ENCODE data around the gene NCAPD3. TPM values are rescaled to one million over a fixed set of nuclear protein-coding genes. Genes with fewer than 3 reads are reported as not detected.

The NCAPD3 gene
- total and polyA plus RNA-seq, 12 donors, result 6.0 to 25.6 (median 16.7) TPM

- Histone ChIP-seq H3K27me3 (no peaks in the 10 kb centered on the region), H3K4me3 (no peak overlapping the region), H3K36me3 (replicated peaks in 1 of 2) (peaks cover 0 to 89% of the 10 kb centered on the region in 2 donors), H3K27ac (no peak overlapping the region), H3K4me1 (replicated peaks in 1 of 2) (no peaks in the 10 kb centered on the region), H3K9me3 (replicated peaks in 1 of 3) (no peaks in the 10 kb centered on the region)
- no peak for DNase-seq
- 82 to 92% (median 86%) methylated on average over 8 to 9 of the region's 9 CpGs for WGBS, 4 donors
- TF ChIP-seq CTCF (IDR thresholded peaks at IDR 0.05), result no peak
- no peak for TF ChIP-seq POLR2A (IDR thresholded peaks at IDR 0.05)
- intact Hi-C loops (cut with DNase I), result no loop called here
Observed at GRCh38 chr11:134242376-134242775, 18.6 kb upstream of the NCAPD3 start.

GRCh38 chr11:134240592-134240991 lies 16.8 kb upstream of the NCAPD3 start:
- Histone ChIP-seq H3K27ac (no peak overlapping the region), H3K4me3 (no peak overlapping the region), H3K4me1 (replicated peaks in 1 of 2) (peaks cover under 1 to 2% of the 10 kb centered on the region in 2 donors), H3K27me3 (no peaks in the 10 kb centered on the region), H3K36me3 (replicated peaks in 1 of 2) (peaks cover 0 to 80% of the 10 kb centered on the region in 2 donors), H3K9me3 (replicated peaks in 1 of 3) (no peaks in the 10 kb centered on the region)
- WGBS, 4 donors, result 65 to 72% (median 70%) methylated on average over 6 of the region's 6 CpGs
- intact Hi-C loops (cut with DNase I), result no loop called here
- peak in 1 of 7 donors; percentile 29 for DNase-seq
- TF ChIP-seq CTCF (IDR thresholded peaks at IDR 0.05), result no peak
- no peak for TF ChIP-seq POLR2A (IDR thresholded peaks at IDR 0.05)

GRCh38 chr11:134238956-134239355 lies 15.2 kb upstream of the NCAPD3 start:
- H3K9me3 ChIP-seq (replicated peaks in 1 of 3), result no peaks in the 10 kb centered on the region
- WGBS, 4 donors, result 86 to 94% (median 92%) methylated on average over 5 of the region's 5 CpGs
- DNase-seq, result no peak
- no peak overlapping the region for H3K4me3 ChIP-seq
- TF ChIP-seq POLR2A (IDR thresholded peaks at IDR 0.05) (no peak), CTCF (IDR thresholded peaks at IDR 0.05) (no peak)
- H3K4me1 ChIP-seq (replicated peaks in 1 of 2), result peaks cover 4% of the 10 kb centered on the region in 2 donors
- no peak overlapping the region for H3K27ac ChIP-seq
- intact Hi-C loops (cut with DNase I), result no loop called here
- H3K36me3 ChIP-seq (replicated peaks in 1 of 2), result peaks cover 0 to 73% of the 10 kb centered on the region in 2 donors
- H3K27me3 ChIP-seq, result no peaks in the 10 kb centered on the region

- peaks cover 0 to 59% of the 10 kb centered on the region in 2 donors for H3K36me3 ChIP-seq (replicated peaks in 1 of 2)
- TF ChIP-seq POLR2A (IDR thresholded peaks at IDR 0.05) (no peak), CTCF (IDR thresholded peaks at IDR 0.05) (no peak)
- no peaks in the 10 kb centered on the region for H3K27me3 ChIP-seq
- no peak for DNase-seq
- H3K4me3 ChIP-seq, result no peak overlapping the region
- no peaks in the 10 kb centered on the region for H3K9me3 ChIP-seq (replicated peaks in 1 of 3)
- intact Hi-C loops (cut with DNase I), result no loop called here
- 85 to 90% (median 88%) methylated on average over 11 of the region's 11 CpGs for WGBS, 4 donors
- no peak overlapping the region for H3K27ac ChIP-seq
- peaks cover 4 to 8% of the 10 kb centered on the region in 2 donors for H3K4me1 ChIP-seq (replicated peaks in 1 of 2)
Observed at GRCh38 chr11:134237557-134237922, 13.8 kb upstream of the NCAPD3 start.

Measured in adrenal gland (tissue), 12 donors.